GM04503 (cell line): ENCODE data around the gene AQR.
"Not testable (repeated sequence)": the region's sequence is repeated elsewhere in the genome, so short reads cannot be mapped to it uniquely, and the experiment has no call there.

Source experiments
- DNase-seq: peaks from one replicate; pipeline ENCODE4 v3.0.0-alpha.2; 2012; ENCODE audit warnings: low read depth

Gene AQR

DNA sequence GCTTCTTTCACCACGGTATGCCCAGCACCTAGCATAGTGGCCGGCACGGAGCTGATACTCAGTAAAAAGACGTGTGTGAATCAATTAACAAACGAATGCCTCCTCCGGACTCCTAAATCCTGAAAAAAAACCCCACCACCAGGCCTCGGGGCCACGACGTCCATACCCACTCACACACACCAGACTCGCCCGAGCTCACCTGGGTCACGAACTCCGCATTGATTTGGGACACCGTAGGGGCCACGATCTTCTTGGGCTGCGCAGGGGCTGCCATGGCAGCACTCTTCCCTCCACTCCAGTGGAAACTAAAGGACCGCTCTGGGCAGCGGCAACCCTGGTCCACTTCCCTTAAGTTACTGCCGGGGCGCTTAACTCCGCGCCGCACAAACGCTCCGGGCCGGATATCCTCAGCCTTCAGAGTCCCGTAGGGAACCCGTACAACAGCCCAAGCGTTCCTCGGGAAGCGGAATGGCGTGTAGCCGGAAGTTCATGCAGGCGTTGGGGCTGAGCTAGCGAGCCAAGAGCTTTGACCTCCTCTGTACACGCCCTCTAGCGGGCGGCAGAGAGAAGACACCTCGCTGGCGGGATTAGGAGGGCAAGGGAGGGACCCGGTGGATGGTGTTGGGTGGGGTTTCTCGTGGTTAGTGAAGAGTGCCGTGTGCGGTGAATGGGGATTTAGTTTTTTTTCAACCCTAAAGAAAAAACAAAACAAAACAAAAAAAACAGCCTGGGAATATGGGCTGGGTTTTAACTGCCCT lies at the start of gene AQR:
AQR (minus strand) TSS at position 403 of the 758 bp plus-strand sequence; CDS start at position 274, 129 bp downstream.
- DNase-seq, result peak; percentile 91

DNA sequence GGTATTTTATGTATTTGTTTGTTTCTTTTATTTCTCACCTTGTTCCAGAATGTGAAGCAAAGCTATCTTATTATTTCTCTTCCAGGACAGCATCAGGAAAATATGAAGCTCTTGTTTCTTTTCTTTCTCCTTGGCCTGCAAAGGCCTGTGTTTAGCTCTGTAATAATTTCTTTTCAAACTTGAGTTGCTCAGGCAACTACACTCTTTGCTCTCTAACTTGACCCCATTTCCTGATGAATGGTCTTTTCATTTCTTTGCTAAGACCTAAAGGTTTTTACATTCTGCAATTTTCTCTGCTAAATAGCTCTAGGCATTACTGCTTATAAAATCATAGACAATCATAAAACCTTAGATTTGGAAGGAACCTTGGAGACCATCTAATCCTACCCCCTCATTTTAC lies 44.7 kb upstream of the AQR start:
- DNase-seq, result no peak

DNA sequence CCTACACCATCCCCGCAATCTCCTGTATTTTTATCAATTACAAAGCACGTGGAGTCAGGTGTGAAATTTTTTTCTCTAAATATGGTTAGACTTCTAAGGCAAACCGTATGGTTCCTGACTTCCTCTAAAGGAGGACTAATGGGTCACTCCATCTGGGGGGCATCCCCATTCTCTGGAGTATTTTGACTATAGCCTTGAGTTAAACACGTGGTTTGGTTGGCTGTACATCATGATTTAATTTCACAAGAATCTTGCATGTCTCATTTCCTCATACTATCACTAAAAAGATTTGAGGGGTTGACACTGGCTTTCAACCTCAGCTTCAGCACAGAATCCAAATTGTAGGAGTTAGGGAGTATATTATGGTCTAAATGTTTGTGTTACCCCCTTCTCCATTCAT lies 43.8 kb upstream of the AQR start:
- no peak for DNase-seq

DNA sequence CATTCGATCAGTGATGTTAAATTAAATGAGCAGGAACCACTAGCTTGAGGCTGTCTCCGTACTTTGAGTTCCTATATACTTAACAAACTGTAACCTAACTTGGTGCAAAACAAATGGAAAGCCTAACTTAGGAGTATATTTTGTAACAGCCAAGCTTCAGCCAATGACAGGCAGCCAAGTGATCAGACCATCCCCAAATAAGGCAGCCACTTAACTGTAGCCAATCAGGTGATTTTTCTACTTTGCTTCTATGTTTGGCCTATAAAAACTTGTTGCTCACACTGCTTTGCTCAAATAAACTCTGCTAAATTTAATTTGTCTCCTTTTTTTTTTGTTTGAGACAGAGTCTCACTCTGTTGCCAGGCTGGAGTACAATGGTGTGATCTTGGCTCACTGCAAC lies 37.9 kb upstream of the AQR start:
- DNase-seq, result no peak

DNA sequence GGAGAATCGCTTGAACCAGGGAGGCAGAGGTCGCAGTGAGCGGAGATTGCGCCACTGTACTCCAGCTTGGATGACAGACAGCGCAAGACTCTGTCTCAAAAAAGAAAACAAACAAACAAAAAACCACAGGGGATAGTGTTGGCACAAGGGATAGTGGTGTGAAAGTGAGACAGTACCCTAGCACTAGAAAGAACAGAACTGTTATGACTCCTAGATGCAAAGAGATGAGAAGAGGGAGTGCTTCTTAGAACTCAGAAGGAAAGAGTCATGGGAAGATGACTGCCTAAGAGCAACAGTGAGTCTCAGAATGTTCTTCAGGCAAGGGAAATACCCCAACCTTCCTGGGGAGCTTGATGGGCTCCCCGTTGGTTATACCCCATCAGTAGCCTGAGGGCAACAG lies 36.4 kb upstream of the AQR start:
- no peak for DNase-seq

DNA sequence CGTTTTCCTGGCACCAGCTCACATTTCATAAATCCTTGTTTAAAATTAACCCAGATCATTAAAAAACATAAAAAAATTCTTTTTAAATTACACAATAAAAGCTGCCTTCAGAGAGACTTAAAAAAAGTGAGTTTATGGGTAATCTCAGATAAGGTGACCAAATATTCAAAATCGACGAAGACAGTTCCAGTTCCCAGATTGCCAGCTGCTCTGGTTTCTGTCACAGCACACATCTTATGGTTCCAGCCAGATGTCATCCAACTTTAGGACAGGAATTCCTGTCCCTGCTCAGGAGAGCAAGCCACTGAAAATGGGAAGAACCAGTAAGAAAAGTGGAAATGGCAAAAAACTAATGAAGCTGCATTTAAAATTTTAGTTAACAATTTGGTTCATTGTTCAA lies 34.4 kb upstream of the AQR start:
- DNase-seq, result no peak

DNA sequence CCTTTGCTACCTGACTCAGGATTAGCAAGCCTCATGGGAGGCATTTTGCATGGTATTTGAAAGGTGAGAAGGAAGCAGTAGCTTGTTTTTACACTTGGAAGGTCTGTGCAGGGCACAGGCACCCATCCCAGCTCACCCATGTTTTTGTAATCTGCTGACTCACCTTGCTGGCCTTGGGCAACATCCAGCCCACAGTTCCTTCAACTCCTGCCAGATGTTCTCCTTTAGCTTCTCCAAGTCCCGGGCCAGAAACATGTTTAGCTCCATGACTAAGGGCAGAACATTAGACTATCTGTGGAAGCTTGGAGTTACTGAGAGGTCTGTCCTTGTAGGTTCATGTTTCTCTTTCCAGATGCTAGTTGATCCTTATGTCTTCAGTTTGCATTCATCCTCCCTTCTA lies 31.0 kb upstream of the AQR start:
- peak; percentile 44 for DNase-seq

DNA sequence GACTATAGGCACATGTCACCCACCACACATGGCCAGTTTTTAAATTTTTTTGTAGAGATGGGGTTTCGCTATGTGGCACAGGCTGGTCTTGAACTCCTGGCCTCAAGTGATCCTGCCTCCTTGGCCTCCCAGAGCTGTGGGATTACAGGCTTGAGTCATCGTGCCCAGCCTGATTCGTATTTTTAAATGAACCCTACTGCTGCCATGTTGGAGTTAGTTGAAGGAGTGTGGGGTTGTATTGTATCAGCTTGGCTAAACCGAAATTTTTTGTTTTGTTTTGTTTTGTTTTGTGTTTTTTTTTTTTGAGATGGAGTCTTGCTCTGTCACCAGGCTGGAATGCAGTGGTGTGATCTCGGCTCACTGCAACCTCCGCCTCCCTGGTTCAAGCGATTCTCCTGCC lies 30.4 kb upstream of the AQR start:
- no peak for DNase-seq

DNA sequence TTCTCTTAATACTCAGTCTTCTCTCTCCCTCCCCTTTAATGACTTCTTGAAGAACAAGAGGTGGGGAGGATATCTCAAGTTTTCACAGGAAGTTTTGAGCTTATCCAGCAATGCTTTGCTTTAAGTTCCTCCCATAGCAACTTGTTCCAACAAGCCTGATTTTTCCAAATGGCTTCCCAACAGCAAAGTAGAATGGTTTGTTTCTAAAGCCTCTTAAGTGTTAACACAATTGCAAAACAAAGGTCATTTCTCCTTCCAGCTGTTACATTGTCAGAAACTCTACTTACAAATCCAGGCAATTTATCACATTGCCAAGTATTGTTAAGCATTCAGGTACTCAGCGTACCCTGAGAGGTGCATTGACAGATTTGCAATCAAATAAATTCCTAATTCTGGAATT lies 25.4 kb upstream of the AQR start:
- DNase-seq, result no peak

DNA sequence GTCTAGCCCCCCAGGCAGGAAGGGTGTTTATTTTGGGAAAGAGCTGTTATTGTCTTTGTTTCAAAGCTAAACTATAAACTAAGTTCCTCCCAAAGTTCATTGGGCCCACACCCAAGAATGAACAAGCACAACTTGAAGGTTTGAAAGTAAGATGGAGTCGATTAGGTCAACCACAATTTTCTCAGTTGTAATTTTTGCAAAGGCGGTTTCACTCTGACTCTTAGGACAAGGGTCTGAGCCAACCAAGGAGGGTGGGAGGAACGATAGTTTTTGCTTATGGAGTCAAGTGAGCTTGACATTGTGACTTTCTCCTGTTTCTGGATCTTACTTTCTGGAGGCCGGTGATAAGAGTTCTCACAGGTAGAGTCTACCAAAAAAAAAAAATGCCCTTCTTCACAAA lies 24.3 kb upstream of the AQR start:
- no peak for DNase-seq

DNA sequence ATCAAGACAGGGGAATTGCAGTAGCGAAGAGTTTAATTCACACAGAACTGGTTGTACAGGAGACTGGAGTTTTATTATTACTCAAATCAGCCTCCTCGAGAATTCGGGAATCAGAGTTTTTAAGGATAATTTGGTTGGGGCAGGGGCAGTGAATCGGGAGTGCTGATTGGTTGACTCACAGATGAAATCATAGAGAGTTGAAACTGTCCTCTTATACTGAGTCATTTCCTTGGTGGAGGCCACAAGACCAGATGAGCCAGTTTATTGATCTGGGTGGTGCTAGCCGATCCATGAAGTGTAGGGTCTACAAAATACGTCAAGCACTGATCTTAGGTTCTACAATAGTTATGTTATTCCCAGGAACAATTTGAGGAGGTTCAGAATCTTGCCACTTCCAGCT lies 23.9 kb upstream of the AQR start:
- no peak for DNase-seq

DNA sequence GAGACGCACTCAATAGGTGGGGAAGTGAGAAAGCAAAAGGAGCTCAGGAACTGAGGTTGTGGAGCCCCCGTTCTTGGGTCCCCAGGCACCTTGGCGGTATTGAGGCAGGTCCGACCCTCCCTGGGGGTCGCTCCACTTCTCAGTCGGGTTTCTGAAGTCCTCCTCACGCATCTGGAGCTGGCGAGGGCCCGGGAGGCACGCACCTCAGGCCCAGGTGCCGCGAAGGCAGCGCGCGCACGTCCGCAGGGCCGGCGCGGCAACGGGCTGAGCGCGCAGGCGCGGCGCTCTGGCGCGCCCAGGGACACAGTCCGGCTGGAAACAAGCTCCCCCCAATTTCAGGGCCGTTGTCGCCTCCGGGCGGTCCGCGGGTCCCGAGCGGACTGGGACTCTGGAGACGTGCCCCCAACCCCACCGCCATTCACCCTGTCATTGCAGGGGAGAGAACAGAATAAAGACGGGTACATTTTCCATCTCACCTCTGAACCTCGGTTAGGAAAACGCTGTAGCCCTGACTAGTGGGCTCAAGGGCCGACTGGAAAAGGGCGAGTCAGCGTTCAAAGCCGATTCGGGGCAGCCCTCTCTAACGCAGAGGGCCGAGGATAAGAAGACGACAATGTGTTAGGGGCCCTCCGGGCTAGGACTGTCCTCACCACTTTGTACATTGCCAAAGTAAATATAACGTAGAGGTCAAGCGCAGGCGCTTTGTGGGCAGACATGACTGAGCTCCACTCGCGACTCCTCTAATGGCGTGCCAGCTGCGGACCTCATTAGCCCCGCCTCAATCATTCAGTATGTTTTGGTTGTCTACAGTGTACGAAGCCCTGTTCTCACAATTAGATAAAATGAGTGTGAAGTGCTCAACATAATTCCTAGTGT lies 18.7 kb upstream of the AQR start, which contains the start of gene ZNF770:
ZNF770 (minus strand) TSS at position 261 of the 876 bp plus-strand sequence. CDS start 4,853 bp downstream, outside the sequence.
- DNase-seq, result peak; percentile 38

DNA sequence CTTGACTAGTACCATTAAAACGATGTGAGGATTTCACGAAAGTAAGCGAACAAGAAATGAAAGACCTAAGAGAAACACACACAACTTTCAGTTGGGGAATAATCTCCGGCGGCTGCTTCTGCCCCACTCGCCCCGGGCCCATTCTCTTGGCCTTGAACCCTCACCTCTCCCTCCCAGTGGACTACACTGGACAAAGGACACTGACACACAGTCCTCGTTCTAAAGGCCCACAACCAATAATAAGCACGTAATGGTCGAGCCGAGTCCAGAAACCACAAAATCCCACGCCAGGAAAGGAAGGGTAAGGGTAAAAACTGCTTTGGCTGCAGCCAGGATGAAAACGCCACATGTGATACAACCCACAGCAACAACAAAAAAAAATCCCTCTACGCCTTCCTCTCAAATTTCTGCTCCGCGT lies 18.1 kb upstream of the AQR start:
- no peak for DNase-seq

DNA sequence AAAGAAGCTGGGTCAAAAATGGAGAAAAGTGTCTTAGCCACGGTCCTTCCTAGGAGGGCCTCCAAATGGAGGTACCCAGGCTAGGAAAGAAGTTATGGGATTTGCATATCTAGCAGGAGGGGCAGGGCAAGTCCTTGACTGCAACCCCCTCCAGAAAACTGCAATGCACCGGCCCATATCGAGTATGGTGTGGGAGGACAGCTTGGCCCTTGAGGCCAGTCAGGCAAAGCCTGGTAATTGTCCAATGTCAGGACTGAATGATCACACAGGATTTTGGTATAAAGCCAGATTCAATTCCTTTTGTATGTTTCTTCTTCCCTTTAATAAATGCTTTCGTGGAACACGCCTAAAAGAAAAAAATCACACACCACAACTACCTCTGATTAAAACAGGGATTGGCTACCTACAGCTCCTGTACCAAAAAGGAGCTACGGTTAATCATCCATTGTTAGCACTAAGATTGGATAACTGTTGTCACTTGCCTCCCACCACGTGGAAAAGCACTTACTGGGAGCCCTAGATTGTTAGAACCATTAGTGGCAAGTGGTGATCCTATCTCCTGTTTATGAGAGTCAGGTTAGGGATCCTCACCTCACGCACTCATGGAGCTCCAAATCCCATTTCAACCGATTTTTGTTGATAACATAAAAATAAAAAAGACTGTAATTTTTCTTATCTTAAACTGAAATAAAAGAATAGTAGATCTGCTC lies 17.4 kb upstream of the AQR start:
- DNase-seq, result no peak

DNA sequence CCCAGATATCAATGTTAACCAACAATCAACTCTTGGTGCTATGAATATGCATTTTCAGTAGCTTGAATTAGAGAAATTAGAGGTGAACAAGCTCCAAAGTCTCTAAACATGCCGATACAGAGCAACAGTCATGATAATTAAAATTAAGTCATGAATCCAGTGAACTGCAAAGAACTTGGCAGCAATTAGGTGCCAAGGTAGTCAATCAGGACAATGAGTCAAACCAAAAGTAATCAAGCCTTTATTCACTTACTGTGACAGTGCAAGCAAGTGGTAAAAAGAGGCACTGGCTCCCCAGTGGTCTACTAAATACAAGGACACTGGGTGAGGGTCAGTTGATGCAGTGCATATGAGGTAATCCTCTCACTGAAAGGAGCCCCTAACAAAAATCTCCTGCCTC lies 16.8 kb upstream of the AQR start:
- DNase-seq, result no peak

DNA sequence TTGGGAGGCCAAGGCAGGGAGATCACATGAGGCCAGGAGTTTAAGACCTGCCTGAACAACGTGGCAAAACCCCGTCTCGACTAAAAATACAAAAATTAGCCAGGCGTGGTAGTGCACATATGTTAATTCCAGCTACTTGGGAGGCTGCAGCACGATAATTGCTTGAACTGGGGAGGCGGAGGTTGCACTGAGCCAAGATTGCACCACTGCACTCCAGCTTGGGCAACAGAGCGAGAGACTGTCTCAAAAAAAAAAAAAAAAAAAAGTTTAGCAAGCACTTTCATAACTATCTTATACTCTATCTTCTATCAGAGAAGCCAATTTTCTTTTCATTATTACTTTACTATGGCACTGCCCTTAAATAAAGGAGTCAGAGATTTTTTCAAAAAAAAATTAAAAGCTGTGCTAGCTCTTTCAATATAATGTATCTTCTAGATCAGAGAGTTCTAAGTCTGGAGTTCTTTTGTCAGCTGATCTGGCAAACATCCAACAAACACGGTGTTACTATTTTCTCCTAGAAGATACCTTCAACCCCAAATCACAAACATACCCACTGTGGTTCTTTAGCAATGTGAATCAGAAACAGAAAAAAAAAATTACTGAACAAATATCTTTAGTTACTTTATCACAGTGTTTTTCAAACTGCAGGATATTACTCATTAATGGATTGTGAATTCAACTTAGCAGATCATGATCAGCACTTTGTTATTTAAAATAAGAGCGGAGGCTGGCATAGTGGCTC lies 15.5 kb upstream of the AQR start:
- no peak for DNase-seq

DNA sequence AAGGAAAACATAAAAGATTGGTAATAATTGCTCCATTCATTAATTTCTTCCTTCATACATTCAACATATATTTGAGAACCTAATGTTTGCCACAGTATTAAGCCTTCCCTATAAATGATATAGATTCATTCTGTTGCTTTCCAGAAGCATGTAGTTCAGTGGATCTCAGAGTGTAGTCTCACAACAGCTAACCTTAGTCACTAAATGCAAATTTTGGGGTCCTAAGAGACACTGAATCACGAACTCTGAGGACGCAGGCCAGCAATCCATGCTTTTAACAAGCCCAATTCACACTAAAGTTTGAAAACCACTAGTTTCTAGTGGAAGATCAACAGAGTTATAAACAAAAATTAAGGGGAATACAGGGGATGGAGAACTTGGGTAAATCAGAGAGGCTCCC lies 7.2 kb upstream of the AQR start:
- no peak for DNase-seq

DNA sequence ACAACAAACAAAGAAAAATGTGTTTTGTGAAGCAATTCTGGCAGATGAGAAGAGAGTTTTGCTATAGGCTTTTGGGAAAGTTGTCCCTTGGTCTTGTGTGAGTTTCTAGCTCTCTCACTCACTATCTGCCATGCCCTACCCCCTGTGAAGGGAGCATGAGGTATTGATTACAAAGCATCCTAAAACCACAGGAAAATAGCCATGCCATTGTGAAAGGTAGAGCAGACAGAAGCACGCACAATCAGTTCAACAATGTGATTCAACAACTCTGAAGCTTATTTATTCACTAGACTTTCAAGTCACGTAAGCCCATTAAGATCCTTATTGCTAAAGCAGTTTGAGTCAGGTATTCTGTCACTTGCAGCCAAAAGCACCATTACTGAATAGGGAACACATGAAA lies 6.5 kb upstream of the AQR start:
- no peak for DNase-seq

DNA sequence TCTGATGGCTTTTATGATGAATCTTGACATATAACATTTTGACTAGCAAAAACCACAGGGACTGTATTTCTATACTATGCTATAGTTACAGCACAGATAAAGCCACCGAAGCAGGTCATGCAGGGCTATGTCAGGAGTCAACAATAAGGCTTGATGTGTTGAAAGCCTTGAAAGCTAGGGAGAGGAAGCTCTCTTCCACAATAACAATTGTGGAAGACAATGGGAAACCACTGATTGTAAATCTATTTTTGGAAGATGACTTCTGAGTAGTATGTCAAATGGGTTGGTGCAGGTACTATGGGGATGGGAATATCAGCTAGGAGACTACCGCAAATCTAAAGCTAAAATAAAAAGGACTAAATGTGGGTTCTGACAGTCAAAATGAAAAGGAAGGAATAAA lies 4.0 kb upstream of the AQR start:
- no peak for DNase-seq

DNA sequence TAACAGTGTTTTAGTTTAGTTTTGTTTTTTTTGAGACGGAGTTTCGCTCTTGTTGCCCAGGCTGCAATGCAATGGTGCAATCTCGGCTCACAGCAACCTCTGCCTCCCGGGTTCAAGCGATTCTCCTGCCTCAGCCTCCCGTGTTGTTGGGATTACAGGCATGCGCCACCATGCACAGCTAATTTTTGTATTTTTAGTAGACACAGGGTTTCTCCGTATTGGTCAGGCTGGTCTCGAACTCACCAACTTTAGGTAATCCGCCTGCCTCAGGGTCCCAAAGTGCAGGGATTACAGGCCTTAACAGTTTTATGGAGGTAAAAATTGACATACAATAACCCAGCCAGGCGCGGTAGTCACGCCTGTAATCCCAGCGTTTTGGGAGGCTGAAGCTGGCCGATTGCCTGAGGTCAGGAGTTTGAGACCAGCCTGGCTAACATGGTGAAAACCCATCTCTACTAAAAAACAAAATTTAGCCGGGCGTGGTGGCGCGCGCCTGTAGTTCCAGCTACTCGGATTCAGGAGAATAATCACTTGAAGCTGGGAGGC lies 629 bp upstream of the AQR start:
- not testable (repeated sequence) for DNase-seq

DNA sequence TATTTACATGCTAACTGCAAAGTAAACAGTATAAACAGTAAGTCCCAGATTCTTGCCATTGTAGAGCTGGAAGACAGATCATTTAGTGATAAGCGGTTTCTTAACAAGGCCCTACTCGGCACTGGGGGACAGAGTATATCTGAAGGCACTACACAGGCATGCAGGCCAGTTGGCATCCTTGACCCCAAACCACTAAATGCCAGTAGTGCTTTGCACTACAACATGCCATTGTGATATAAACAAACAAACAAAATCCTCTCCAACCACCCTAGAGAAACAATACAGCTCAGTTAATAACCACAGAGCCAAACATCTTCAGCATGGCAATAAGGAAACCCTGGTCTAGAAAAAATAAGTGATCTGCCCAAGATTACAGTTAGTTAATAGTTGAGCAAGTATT lies 5.3 kb downstream of the AQR start:
- no peak for DNase-seq

DNA sequence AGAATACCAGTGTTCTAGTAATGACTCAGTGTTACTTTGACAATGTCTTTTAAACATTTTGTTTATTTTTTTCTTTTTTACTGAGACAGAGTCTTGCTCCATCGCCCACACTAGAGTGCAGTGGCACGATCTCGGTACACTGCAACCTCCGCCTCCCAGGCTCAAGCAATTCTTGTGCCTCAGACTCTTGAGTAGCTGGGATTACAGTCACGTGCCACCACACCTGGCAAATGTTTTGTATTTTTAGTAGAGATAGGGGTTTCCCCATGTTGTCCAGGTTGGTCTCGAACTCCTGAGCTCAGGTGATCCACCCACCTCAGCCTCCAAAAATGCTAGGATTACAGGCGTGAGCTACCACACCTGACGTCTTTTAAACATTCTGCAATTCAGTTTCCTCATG lies 15.7 kb downstream of the AQR start:
- no peak for DNase-seq
